ENCODE results near the gene MESP2. TPM values are rescaled to one million over a fixed set of nuclear protein-coding genes. Genes with fewer than 3 reads are reported as not detected.

MESP2 gene
- total RNA-seq, 2 experiments from 2014 or later = not detected

- Mint-ChIP-seq H3K27me3 (peaks cover 7% of the 10 kb centered on the region), H3K4me3 (peak overlapping the region; percentile 64)
- CTCF ChIA-PET = interaction anchor here (1.4 to 4.9 kb wide), 4 partner anchors 9 to 149 kb away, joined by 3 to 29 read pairs (median 16); no protein-coding TSS in a partner anchor
These were observed 27.1 kb upstream of the MESP2 start for GRCh38 chr15:89749054-89749453.

DNA sequence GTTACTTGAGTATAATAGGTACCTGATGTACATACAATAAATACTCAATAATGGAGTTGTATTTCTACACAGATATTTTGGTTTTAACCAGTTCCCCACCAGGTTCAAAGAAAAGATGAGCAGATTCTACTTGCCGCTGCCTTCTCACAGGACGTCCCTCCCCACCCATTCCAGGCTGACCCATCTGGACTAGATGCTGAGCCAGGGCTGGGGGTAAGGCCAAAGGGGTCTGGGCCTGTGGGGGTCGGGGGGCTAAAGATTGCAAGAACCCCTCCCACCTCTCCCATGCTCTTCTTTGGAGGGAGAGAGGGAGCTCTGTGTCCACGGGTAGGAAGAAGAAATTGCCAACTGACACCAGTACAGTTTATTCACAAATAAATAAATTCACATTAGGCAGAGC lies 26.6 kb upstream of the MESP2 start:
- CTCF ChIA-PET = interaction anchor here (1.4 to 4.9 kb wide), 5 partner anchors 9 to 149 kb away, joined by 3 to 29 read pairs (median 8); no protein-coding TSS in a partner anchor
- DNase-seq = no peak
- peaks cover 8% of the 10 kb centered on the region for H3K27me3 Mint-ChIP-seq

More at GRCh38 chr15:89749054-89749453, 27.1 kb upstream of the MESP2 start:
- no peaks in the 10 kb centered on the region for H3K9me3 Mint-ChIP-seq (ENCODE audit: low read depth)
- H3K27ac Mint-ChIP-seq = no peak overlapping the region
- ATAC-seq (no peak), DNase-seq (no peak)
- peaks cover 2% of the 10 kb centered on the region for H3K4me1 Mint-ChIP-seq
- H3K36me3 Mint-ChIP-seq = no peaks in the 10 kb centered on the region

GRCh38 chr15:89749951-89750559 lies 26.1 kb upstream of the MESP2 start:
- no peaks in the 10 kb centered on the region for H3K36me3 Mint-ChIP-seq
- peaks cover 12% of the 10 kb centered on the region for H3K27me3 Mint-ChIP-seq
- DNase-seq (no peak), ATAC-seq (no peak)
- no peaks in the 10 kb centered on the region for H3K9me3 Mint-ChIP-seq (ENCODE audit: low read depth)
- peaks cover 2% of the 10 kb centered on the region for H3K4me1 Mint-ChIP-seq
- CTCF ChIA-PET = interaction anchor here (1.2 to 4.9 kb wide), 7 partner anchors 10 to 330 kb away, joined by 3 to 29 read pairs (median 4); no protein-coding TSS in a partner anchor
- H3K4me3 Mint-ChIP-seq = peak overlapping the region; percentile 64
- no peak overlapping the region for H3K27ac Mint-ChIP-seq

More for the DNA sequence above, 26.6 kb upstream of the MESP2 start:
- H3K27ac Mint-ChIP-seq = no peak overlapping the region
- H3K9me3 Mint-ChIP-seq (ENCODE audit: low read depth) = no peaks in the 10 kb centered on the region
- H3K36me3 Mint-ChIP-seq = no peaks in the 10 kb centered on the region
- ATAC-seq = no peak
- peak overlapping the region; percentile 64 for H3K4me3 Mint-ChIP-seq
- H3K4me1 Mint-ChIP-seq = peaks cover 2% of the 10 kb centered on the region

DNA sequence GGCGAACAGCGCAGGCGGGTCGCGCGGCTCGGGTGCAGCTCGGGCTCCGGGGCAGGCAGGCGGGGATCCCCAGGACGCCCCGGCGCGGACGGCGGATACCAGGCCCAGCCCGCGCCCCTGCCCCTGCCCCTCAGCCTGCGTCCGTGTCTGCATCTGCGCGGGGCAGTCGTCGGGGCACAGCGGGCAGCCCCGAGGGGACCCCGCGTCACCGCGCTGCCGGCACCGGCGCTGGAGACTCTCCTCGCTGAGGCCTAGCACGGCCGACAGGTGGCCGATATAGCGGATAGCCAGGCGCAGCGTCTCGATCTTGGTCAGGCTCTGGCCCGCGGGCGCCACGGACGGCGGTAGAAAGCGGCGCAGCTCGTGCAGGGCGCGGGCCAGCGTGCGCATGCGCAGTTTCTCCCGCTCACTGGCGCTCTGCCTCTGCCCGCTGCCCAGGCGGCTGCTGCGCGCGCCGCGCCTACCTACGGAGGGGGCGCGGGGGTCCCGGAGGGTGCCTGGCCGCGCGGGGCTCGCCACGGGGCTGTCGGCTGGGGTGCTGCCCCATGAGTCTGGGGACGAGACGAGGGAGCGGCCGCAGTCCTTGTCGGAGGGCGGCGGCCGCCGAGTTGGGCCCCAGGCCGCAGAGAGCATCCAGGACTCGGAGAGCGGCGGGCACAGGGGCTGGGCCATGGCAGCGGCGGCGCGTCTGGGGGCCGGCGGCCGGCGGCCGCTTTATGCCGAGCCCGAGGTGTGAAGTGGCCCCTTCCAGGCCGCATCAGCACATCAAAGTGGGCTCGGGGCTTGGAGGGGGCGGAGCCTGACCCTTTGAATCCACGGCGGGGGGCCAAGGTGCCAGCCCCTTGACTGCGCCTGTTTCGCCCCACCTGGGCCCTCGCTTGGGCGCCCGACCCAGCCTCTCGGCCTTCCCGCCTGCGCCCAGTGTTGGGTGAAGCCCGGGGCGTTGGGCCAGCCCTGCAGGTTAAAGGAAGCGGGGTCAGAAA lies 25.3 kb upstream of the MESP2 start, which contains the start of gene MESP1:
MESP1 (minus strand) TSS at position 690 of the 983 bp plus-strand sequence; CDS start at position 672, 18 bp downstream.
- Mint-ChIP-seq H3K9me3 (ENCODE audit: low read depth) (no peaks in the 10 kb centered on the region), H3K27me3 (peaks cover 17% of the 10 kb centered on the region), H3K4me3 (peak within 1 kb of the TSS; percentile 64), H3K27ac (no peak within 1 kb of the TSS), H3K4me1 (peaks cover 2% of the 10 kb centered on the region), H3K36me3 (no peaks in the 10 kb centered on the region)
- peak; percentile 92 for DNase-seq
- CTCF ChIA-PET = interaction anchor here (1.2 to 4.9 kb wide), 8 partner anchors 10 to 329 kb away, joined by 3 to 29 read pairs (median 6); no protein-coding TSS in a partner anchor
- ATAC-seq = peak; percentile 99

DNA sequence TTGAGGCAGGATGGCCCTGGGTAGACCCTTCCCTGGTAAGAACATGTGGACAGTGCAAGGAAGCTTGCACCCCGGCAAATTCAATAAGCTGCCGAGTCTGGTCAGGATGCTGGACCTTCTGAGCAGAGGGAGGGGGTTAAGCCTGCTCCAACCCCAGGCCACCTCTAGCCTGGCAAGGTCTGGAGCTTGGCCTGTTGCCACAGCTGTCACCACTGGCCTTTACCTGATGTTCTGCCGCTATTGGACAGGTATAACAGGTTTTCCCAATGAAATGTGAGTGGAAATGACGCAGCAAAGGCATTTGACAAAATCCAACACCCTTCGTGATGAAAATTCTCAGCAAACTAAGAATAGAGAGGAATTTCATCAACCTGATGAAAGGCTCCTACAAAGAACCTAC lies 24.4 kb upstream of the MESP2 start:
- H3K4me3 Mint-ChIP-seq = peak overlapping the region; percentile 33
- no peaks in the 10 kb centered on the region for H3K36me3 Mint-ChIP-seq
- ATAC-seq (no peak), DNase-seq (no peak)
- H3K4me1 Mint-ChIP-seq = peaks cover 2% of the 10 kb centered on the region
- peaks cover 21% of the 10 kb centered on the region for H3K27me3 Mint-ChIP-seq
- H3K27ac Mint-ChIP-seq = no peak overlapping the region
- CTCF ChIA-PET = interaction anchor here (0.6 to 4.9 kb wide), 5 partner anchors 9 to 640 kb away, joined by 3 to 29 read pairs (median 13); no protein-coding TSS in a partner anchor
- H3K9me3 Mint-ChIP-seq (ENCODE audit: low read depth) = no peaks in the 10 kb centered on the region

- no peak for ATAC-seq
- H3K27me3 Mint-ChIP-seq = peaks cover 21% of the 10 kb centered on the region
- H3K27ac Mint-ChIP-seq = no peak overlapping the region
- DNase-seq = no peak
- peaks cover 2% of the 10 kb centered on the region for H3K4me1 Mint-ChIP-seq
- no peaks in the 10 kb centered on the region for H3K36me3 Mint-ChIP-seq
- CTCF ChIA-PET = interaction anchor here (4.9 kb wide), 1 partner anchor 7 kb away, joined by 29 read pairs; no protein-coding TSS in a partner anchor
- no peaks in the 10 kb centered on the region for H3K9me3 Mint-ChIP-seq (ENCODE audit: low read depth)
- no peak overlapping the region for H3K4me3 Mint-ChIP-seq
These were observed 22.3 kb upstream of the MESP2 start for GRCh38 chr15:89753855-89754254.

- H3K36me3 Mint-ChIP-seq = no peaks in the 10 kb centered on the region
- H3K27ac Mint-ChIP-seq = no peak overlapping the region
- H3K9me3 Mint-ChIP-seq (ENCODE audit: low read depth) = no peaks in the 10 kb centered on the region
- CTCF ChIA-PET = interaction anchor here (0.8 to 1.8 kb wide), 2 partner anchors 14 kb away, joined by 3 to 4 read pairs; no protein-coding TSS in a partner anchor
- ATAC-seq (no peak), DNase-seq (no peak)
- no peak overlapping the region for H3K4me3 Mint-ChIP-seq
- peaks cover 18% of the 10 kb centered on the region for H3K27me3 Mint-ChIP-seq
- H3K4me1 Mint-ChIP-seq = peaks cover 2% of the 10 kb centered on the region
These were observed 21.6 kb upstream of the MESP2 start for GRCh38 chr15:89754361-89755154.

GRCh38 chr15:89755701-89756100 lies 20.4 kb upstream of the MESP2 start:
- no peaks in the 10 kb centered on the region for H3K36me3 Mint-ChIP-seq
- H3K4me1 Mint-ChIP-seq = peaks cover 4% of the 10 kb centered on the region
- no peak for DNase-seq
- ATAC-seq = no peak
- CTCF ChIA-PET = interaction anchor here (1.8 kb wide), 1 partner anchor 16 kb away, joined by 4 read pairs; no protein-coding TSS in a partner anchor
- no peak overlapping the region for H3K4me3 Mint-ChIP-seq
- no peak overlapping the region for H3K27ac Mint-ChIP-seq
- H3K9me3 Mint-ChIP-seq (ENCODE audit: low read depth) = no peaks in the 10 kb centered on the region
- H3K27me3 Mint-ChIP-seq = peaks cover 17% of the 10 kb centered on the region

- no peak overlapping the region for H3K27ac Mint-ChIP-seq
- ATAC-seq (no peak), DNase-seq (no peak)
- CTCF ChIA-PET = interaction anchor here (0.7 to 7.0 kb wide), 4 partner anchors 16 to 248 kb away, joined by 3 to 113 read pairs (median 4); no protein-coding TSS in a partner anchor
- H3K9me3 Mint-ChIP-seq (ENCODE audit: low read depth) = no peaks in the 10 kb centered on the region
- no peaks in the 10 kb centered on the region for H3K36me3 Mint-ChIP-seq
- peaks cover 17% of the 10 kb centered on the region for H3K27me3 Mint-ChIP-seq
- H3K4me1 Mint-ChIP-seq = peaks cover 6% of the 10 kb centered on the region
- no peak overlapping the region for H3K4me3 Mint-ChIP-seq
These were observed 19.2 kb upstream of the MESP2 start for GRCh38 chr15:89756897-89757296.

- CTCF ChIA-PET = interaction anchor here (1.0 to 7.0 kb wide), 2 partner anchors 15 to 117 kb away, joined by 3 to 113 read pairs; no protein-coding TSS in a partner anchor
These were observed 17.8 kb upstream of the MESP2 start for GRCh38 chr15:89758283-89758682.

GRCh38 chr15:89758981-89759380 lies 17.2 kb upstream of the MESP2 start:
- CTCF ChIA-PET = interaction anchor here (1.0 to 7.0 kb wide), 4 partner anchors 7 to 116 kb away, joined by 3 to 113 read pairs (median 16); partner anchors contain the start of gene MESP1
- no peak for ATAC-seq
- Mint-ChIP-seq H3K27me3 (peaks cover 14% of the 10 kb centered on the region), H3K4me3 (no peak overlapping the region), H3K4me1 (peaks cover 6% of the 10 kb centered on the region), H3K36me3 (no peaks in the 10 kb centered on the region), H3K27ac (no peak overlapping the region), H3K9me3 (ENCODE audit: low read depth) (no peaks in the 10 kb centered on the region)
- no peak for DNase-seq

More at GRCh38 chr15:89758283-89758682, 17.8 kb upstream of the MESP2 start:
- DNase-seq (no peak), ATAC-seq (no peak)
- Mint-ChIP-seq H3K4me3 (no peak overlapping the region), H3K36me3 (no peaks in the 10 kb centered on the region), H3K27me3 (peaks cover 15% of the 10 kb centered on the region), H3K4me1 (peaks cover 6% of the 10 kb centered on the region), H3K9me3 (ENCODE audit: low read depth) (no peaks in the 10 kb centered on the region), H3K27ac (no peak overlapping the region)

- no peak for ATAC-seq
These were observed 16.3 kb upstream of the MESP2 start for GRCh38 chr15:89759835-89760234.

More at GRCh38 chr15:89759835-89760234, 16.3 kb upstream of the MESP2 start:
- H3K4me1 Mint-ChIP-seq = peaks cover 6% of the 10 kb centered on the region
- H3K4me3 Mint-ChIP-seq = no peak overlapping the region
- H3K27me3 Mint-ChIP-seq = peaks cover 10% of the 10 kb centered on the region
- no peaks in the 10 kb centered on the region for H3K36me3 Mint-ChIP-seq
- H3K27ac Mint-ChIP-seq = no peak overlapping the region
- CTCF ChIA-PET = interaction anchor here (0.7 to 7.0 kb wide), 12 partner anchors 8 to 373 kb away, joined by 3 to 113 read pairs (median 8); partner anchors contain the start of gene MESP1
- no peaks in the 10 kb centered on the region for H3K9me3 Mint-ChIP-seq (ENCODE audit: low read depth)
- no peak for DNase-seq
